SU-DHL-6 (cell line): ENCODE data around the gene MELK.

Experiments used
- H2AFZ ChIP-seq: fragments of 200-600 bp; sonication (generic); 2 replicates; pipeline ENCODE4 v1.6.1; 2014; ENCODE audit warnings: low read depth, mild to moderate bottlenecking, moderate library complexity, mixed read lengths, antibody characterized with exemption, low read length; ENCODE audit not compliant: severe bottlenecking
- H3F3A ChIP-seq: fragments of 200-600 bp; shearing (Covaris generic); 2 replicates; pipeline ENCODE4 v1.6.0; 2016; ENCODE audit warnings: antibody characterized with exemption, mild to moderate bottlenecking; ENCODE audit not compliant: insufficient read depth
- H3K27ac ChIP-seq: fragments of 200-600 bp; sonication (generic); 2 replicates; pipeline ENCODE4 v1.5.1; 2016; ENCODE audit warnings: low read depth, mild to moderate bottlenecking, low read length, moderate library complexity, mixed read lengths
- H3K27me3 ChIP-seq: fragments of 200-600 bp; sonication (generic), shearing (Covaris generic); 2 replicates; pipeline ENCODE4 v1.6.0; 2014; ENCODE audit warnings: mild to moderate bottlenecking, low read length
- H3K36me3 ChIP-seq: fragments of 200-600 bp; sonication (generic); 2 replicates; pipeline ENCODE4 v1.6.1; 2014; ENCODE audit warnings: mild to moderate bottlenecking, low read length, mixed read lengths
- H3K4me2 ChIP-seq: fragments of 300-600, 200-600 bp; shearing (Covaris generic), sonication (generic); 2 replicates; pipeline ENCODE4 v1.6.0; 2014; ENCODE audit warnings: low read length, low read depth, mild to moderate bottlenecking; ENCODE audit not compliant: poor library complexity, severe bottlenecking
- H3K4me3 ChIP-seq: fragments of 200-600 bp; sonication (generic); 2 replicates; pipeline ENCODE4 v1.5.1; 2014; ENCODE audit warnings: antibody characterized with exemption, low read length, mild to moderate bottlenecking, mixed read lengths; ENCODE audit not compliant: insufficient read depth, poor library complexity, severe bottlenecking
- H3K79me2 ChIP-seq: fragments of 200-600 bp; sonication (generic); 2 replicates; pipeline ENCODE4 v1.6.1; 2014; ENCODE audit warnings: mild to moderate bottlenecking, low read length, moderate library complexity; ENCODE audit not compliant: insufficient read depth
- H3K9ac ChIP-seq: fragments of 200-600 bp; sonication (generic); 2 replicates; pipeline ENCODE4 v1.7.0; 2014; ENCODE audit warnings: mild to moderate bottlenecking, low read length
- H3K9me2 ChIP-seq: fragments of 200-600 bp; sonication (generic); replicated peaks from 2 replicates; pipeline ENCODE4 v1.6.1; 2014; ENCODE audit warnings: low read length; ENCODE audit not compliant: insufficient read depth
- H3K9me3 ChIP-seq: fragments of 200-600 bp; sonication (generic); 2 replicates; pipeline ENCODE4 v1.6.1; 2014; ENCODE audit warnings: low read length, mixed read lengths; ENCODE audit not compliant: insufficient read depth
- H4K20me1 ChIP-seq: fragments of 200-600 bp; sonication (generic); 2 replicates; pipeline ENCODE4 v1.6.1; 2014; ENCODE audit warnings: low read depth, mild to moderate bottlenecking, antibody characterized with exemption, low read length, moderate library complexity, mixed read lengths
- EZH2phosphoT487 ChIP-seq: fragments of 200-600 bp; sonication (generic), shearing (Covaris generic); conservative IDR thresholded peaks from 2 replicates; pipeline ENCODE4 v1.6.1; 2018; ENCODE audit warnings: mild to moderate bottlenecking, antibody characterized with exemption, low read length, moderate library complexity, mixed read lengths
- TF ChIP-seq, protein P1 (sequence below): fragments of 200-600 bp; sonication (generic); IDR thresholded peaks from one replicate; pipeline ENCODE4 v1.5.1; 2017; ENCODE audit warnings: antibody characterized with exemption, mild to moderate bottlenecking, low read length, moderate library complexity; ENCODE audit not compliant: insufficient read depth, poor library complexity, severe bottlenecking

MELK gene

DNA sequence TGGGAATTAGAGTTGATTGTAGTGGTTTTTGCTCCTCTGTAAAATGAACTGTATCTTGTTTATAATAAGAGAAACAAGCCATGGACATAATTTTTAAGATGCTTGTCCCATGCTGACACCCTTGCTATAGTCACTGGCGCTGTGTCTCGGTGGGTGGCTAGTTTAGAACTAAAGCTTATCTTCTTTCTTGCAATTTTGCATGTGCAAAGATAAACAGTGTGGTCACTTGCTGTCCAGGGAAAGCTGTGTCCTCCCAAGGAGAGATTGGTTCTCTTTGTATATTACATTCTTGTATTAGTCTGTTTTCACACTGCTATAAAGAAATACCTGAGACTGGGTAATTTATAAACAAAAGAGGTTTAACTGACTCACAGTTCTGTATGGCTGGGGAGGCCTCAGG, 143.8 kb downstream of the MELK start:
- TF ChIP-seq, protein P1, sequence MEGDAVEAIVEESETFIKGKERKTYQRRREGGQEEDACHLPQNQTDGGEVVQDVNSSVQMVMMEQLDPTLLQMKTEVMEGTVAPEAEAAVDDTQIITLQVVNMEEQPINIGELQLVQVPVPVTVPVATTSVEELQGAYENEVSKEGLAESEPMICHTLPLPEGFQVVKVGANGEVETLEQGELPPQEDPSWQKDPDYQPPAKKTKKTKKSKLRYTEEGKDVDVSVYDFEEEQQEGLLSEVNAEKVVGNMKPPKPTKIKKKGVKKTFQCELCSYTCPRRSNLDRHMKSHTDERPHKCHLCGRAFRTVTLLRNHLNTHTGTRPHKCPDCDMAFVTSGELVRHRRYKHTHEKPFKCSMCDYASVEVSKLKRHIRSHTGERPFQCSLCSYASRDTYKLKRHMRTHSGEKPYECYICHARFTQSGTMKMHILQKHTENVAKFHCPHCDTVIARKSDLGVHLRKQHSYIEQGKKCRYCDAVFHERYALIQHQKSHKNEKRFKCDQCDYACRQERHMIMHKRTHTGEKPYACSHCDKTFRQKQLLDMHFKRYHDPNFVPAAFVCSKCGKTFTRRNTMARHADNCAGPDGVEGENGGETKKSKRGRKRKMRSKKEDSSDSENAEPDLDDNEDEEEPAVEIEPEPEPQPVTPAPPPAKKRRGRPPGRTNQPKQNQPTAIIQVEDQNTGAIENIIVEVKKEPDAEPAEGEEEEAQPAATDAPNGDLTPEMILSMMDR, result no peak
- TF ChIP-seq EZH2phosphoT487, result no peak
- peaks cover 3% of the 10 kb centered on the region; the same call in 1 of the 2 replicates for H3K9me3 ChIP-seq
- no peak overlapping the region for H3K9ac ChIP-seq
- no peaks in the 10 kb centered on the region for H3F3A ChIP-seq
- peaks cover 3% of the 10 kb centered on the region; the same call in 1 of the 2 replicates for H3K27me3 ChIP-seq
- no peaks in the 10 kb centered on the region for H3K9me2 ChIP-seq
- H2AFZ ChIP-seq, result no peak overlapping the region
- no peak overlapping the region for H3K4me2 ChIP-seq
- H4K20me1 ChIP-seq, result no peaks in the 10 kb centered on the region
- H3K27ac ChIP-seq, result no peak overlapping the region
- H3K79me2 ChIP-seq, result no peaks in the 10 kb centered on the region
- H3K4me3 ChIP-seq, result no peak overlapping the region
- no peaks in the 10 kb centered on the region for H3K36me3 ChIP-seq

DNA sequence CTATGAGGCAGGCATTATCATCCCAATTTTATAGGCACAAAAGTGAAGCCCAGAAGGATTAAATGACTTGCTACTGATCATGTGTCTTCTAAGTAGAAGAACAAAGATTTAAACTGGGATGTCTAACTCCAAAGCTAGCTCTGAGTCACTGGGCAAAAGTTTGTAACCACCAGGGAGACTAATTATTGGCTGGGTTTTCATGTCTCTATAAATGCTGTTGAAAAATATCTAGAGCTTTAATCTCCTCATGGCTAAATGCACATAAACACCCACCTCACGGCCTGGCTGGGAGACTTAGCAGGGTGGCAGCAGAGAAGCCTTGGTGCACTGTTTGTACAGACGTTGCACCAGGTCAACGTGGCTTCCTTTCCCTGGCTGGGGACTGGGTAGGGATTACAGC, 144.6 kb downstream of the MELK start:
- no peaks in the 10 kb centered on the region for H3K79me2 ChIP-seq
- no peak overlapping the region for H2AFZ ChIP-seq
- H3K36me3 ChIP-seq, result no peaks in the 10 kb centered on the region
- H3K4me2 ChIP-seq, result no peak overlapping the region
- H3K27ac ChIP-seq, result no peak overlapping the region
- H3K9ac ChIP-seq, result no peak overlapping the region
- no peaks in the 10 kb centered on the region for H4K20me1 ChIP-seq
- no peaks in the 10 kb centered on the region for H3K9me2 ChIP-seq
- no peak overlapping the region for H3K4me3 ChIP-seq
- H3F3A ChIP-seq, result no peaks in the 10 kb centered on the region
- peaks cover 3% of the 10 kb centered on the region; the same call in 1 of the 2 replicates for H3K27me3 ChIP-seq
- TF ChIP-seq EZH2phosphoT487, result no peak
- TF ChIP-seq, protein P1, result no peak
- peaks cover 3% of the 10 kb centered on the region; the same call in 1 of the 2 replicates for H3K9me3 ChIP-seq

DNA sequence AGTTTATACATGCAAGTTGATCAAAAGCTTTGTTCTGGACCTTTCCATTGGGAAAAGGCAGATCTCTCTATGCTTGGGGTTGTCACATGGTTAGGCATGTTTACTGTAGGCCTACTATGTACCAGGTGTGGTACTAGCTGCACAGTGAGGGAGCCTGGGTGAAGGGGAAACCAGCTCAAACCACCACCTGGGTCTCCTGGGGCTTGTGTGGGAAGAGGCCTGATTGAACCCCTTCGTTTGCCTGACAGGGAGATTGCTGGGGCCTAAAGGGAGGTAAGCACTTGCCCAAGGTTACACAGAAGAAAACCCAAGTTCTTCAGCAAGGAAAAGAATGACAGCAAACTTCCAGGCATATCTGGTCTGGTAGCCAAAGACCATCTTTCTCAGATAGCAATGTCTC, 145.9 kb downstream of the MELK start:
- no peak for TF ChIP-seq EZH2phosphoT487
- TF ChIP-seq, protein P1, result no peak
- no peak overlapping the region for H2AFZ ChIP-seq
- H3K9ac ChIP-seq, result no peak overlapping the region
- no peak overlapping the region for H3K4me3 ChIP-seq
- no peaks in the 10 kb centered on the region for H3F3A ChIP-seq
- H3K79me2 ChIP-seq, result no peaks in the 10 kb centered on the region
- no peaks in the 10 kb centered on the region for H3K9me2 ChIP-seq
- no peaks in the 10 kb centered on the region for H3K9me3 ChIP-seq
- no peaks in the 10 kb centered on the region for H3K36me3 ChIP-seq
- H3K4me2 ChIP-seq, result no peak overlapping the region
- no peaks in the 10 kb centered on the region for H4K20me1 ChIP-seq
- peaks cover 3% of the 10 kb centered on the region; the same call in 1 of the 2 replicates for H3K27me3 ChIP-seq
- no peak overlapping the region for H3K27ac ChIP-seq
